ENCODE data around the gene LONP2.
"Not testable (repeated sequence)": the region's sequence is repeated elsewhere in the genome, so short reads cannot be mapped to it uniquely, and the experiment has no call there.

Gene LONP2

GRCh38 chr16:48370668-48371392, 126.7 kb downstream of the LONP2 start:
- DNase-seq: not testable (repeated sequence)

GRCh38 chr16:48371393-48371780, 127.3 kb downstream of the LONP2 start:
- no peak for DNase-seq

- DNase-seq: no peak
Observed at GRCh38 chr16:48372744-48373143, 128.6 kb downstream of the LONP2 start.

GRCh38 chr16:48373258-48374029, 129.3 kb downstream of the LONP2 start:
- DNase-seq: no peak

- no peak for DNase-seq
Observed at GRCh38 chr16:48374255-48374654, 130.2 kb downstream of the LONP2 start.

- not testable (repeated sequence) for DNase-seq
Observed at GRCh38 chr16:48377301-48377700, 133.2 kb downstream of the LONP2 start.

GRCh38 chr16:48378276-48378675, 134.2 kb downstream of the LONP2 start:
- DNase-seq: peak; percentile 33

GRCh38 chr16:48378836-48379235, 134.7 kb downstream of the LONP2 start:
- peak; percentile 30 for DNase-seq

- peak; percentile 15 for DNase-seq
Observed at GRCh38 chr16:48381201-48381600, 137.1 kb downstream of the LONP2 start.

- peak; percentile 19 for DNase-seq
Observed at GRCh38 chr16:48382131-48382530, 138.0 kb downstream of the LONP2 start.

GRCh38 chr16:48383009-48383876, 139.1 kb downstream of the LONP2 start:
- DNase-seq: no peak

- DNase-seq: peak; percentile 58
Observed at GRCh38 chr16:48383877-48384519, 139.9 kb downstream of the LONP2 start.

- DNase-seq: peak; percentile 70
Observed at GRCh38 chr16:48384520-48385252, 140.6 kb downstream of the LONP2 start.

- peak; percentile 95 for DNase-seq
Observed at GRCh38 chr16:48385253-48386150, 141.4 kb downstream of the LONP2 start, which contains the start of gene SIAH1. TSS of gene SIAH1 (minus strand) at chr16:48385413. CDS start at chr16:48362428, 22,985 bp downstream.

GRCh38 chr16:48386559-48387312, 142.6 kb downstream of the LONP2 start:
- DNase-seq: peak; percentile 54

- DNase-seq: peak; percentile 13
Observed at GRCh38 chr16:48392407-48392806, 148.3 kb downstream of the LONP2 start.

- DNase-seq: no peak
Observed at GRCh38 chr16:48393485-48394354, 149.6 kb downstream of the LONP2 start.

- no peak for DNase-seq
Observed at GRCh38 chr16:48394355-48394703, 150.2 kb downstream of the LONP2 start.

GRCh38 chr16:48395375-48395774, 151.3 kb downstream of the LONP2 start:
- DNase-seq: no peak

Data from activated CD8-positive, alpha-beta memory T cell treated with anti-CD3 and anti-CD28 coated beads for 24 hours (primary cell).